Mesodermal cell (in vitro differentiated cells): ENCODE data around the gene ADAMTS12.

Experiments
- H3K27ac ChIP-seq: 2 replicates; pipeline ENCODE4 v1.7.0; 2013; ENCODE audit warnings: mild to moderate bottlenecking, low read depth, low read length, moderate library complexity; ENCODE audit not compliant: severe bottlenecking
- H3K36me3 ChIP-seq: 2 replicates; pipeline ENCODE4 v1.7.1; 2013; ENCODE audit warnings: mild to moderate bottlenecking, low read length, moderate library complexity; ENCODE audit not compliant: control insufficient read depth, insufficient read depth
- H3K4me1 ChIP-seq: one replicate; pipeline ENCODE4 v1.7.1; 2013; ENCODE audit warnings: mild to moderate bottlenecking, low read length; ENCODE audit not compliant: insufficient read depth, control insufficient read depth, poor library complexity, severe bottlenecking
- H3K4me3 ChIP-seq: 2 replicates; pipeline ENCODE4 v1.7.0; 2013; ENCODE audit warnings: low read length, control low read depth, mild to moderate bottlenecking; ENCODE audit not compliant: insufficient read depth, poor library complexity, severe bottlenecking; ENCODE audit errors: extremely low read depth
- H3K9me3 ChIP-seq: 2 replicates; pipeline ENCODE4 v1.7.1; 2013; ENCODE audit warnings: mild to moderate bottlenecking, low read length, moderate library complexity; ENCODE audit not compliant: control insufficient read depth
- WGBS, 2 experiments: methylation state at CpG; one replicate each; pipeline ENCODE4 v1.1.5; 2013; ENCODE audit warnings: missing lambda C conversion rate in 2 of 2; ENCODE audit not compliant: insufficient coverage in 2 of 2; 5-methylcytosine and 5-hydroxymethylcytosine counted together

The ADAMTS12 gene

GRCh38 chr5:33513462-33514185, 378.2 kb downstream of the ADAMTS12 start:
- Histone ChIP-seq H3K4me3 (no peak overlapping the region), H3K27ac (no peak overlapping the region)
- 80 to 93% methylated on average over 1 to 2 of the region's 3 CpGs for WGBS, 2 experiments

DNA sequence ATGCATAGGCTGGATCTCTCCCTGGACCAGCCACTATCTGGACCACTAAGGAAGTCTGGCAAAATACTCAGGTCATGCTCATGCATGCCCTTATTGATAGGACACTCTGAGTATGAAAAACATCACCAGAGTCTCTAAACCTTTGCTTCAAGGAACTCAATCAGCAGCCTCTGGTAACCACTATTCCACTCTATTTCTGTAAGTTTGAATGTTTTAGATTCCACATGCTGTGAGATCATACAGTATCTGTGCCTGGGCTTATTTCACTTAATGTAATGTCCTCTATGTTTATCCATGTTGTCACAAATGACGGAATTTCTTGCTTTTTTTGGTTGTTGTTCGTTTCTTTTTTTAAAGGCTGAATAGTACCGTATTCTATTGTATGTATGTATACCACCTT, 382.8 kb downstream of the ADAMTS12 start:
- no peaks in the 10 kb centered on the region for H3K36me3 ChIP-seq
- no peaks in the 10 kb centered on the region for H3K9me3 ChIP-seq
- no peaks in the 10 kb centered on the region for H3K4me1 ChIP-seq
- no peak overlapping the region for H3K4me3 ChIP-seq
- WGBS, 2 experiments = no CpG with 5 or more reads among the region's 3 CpGs
- H3K27ac ChIP-seq = no peak overlapping the region

More at GRCh38 chr5:33513462-33514185, 378.2 kb downstream of the ADAMTS12 start:
- no peaks in the 10 kb centered on the region for H3K4me1 ChIP-seq
- H3K36me3 ChIP-seq = no peaks in the 10 kb centered on the region
- H3K9me3 ChIP-seq = no peaks in the 10 kb centered on the region

DNA sequence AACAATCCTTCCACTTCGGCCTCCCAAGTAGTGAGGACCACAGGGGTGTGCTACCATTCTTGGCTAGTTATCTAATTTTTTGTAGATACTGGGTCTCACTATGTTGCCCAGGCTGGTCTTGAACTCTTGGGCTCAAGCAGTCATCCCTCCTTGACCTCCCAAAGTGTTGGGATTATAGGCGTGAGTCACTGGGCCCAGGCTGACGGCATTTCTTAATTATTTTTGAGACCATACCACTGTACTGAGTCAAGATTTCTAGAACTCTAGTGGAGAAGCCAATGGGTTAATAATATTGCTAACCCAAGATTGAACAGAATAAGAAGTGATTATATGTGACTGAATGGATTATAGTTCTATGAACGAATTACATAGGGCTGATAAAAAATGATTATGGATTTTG, 384.4 kb downstream of the ADAMTS12 start:
- no peaks in the 10 kb centered on the region for H3K4me1 ChIP-seq
- no peaks in the 10 kb centered on the region for H3K9me3 ChIP-seq
- H3K4me3 ChIP-seq = no peak overlapping the region
- H3K27ac ChIP-seq = no peak overlapping the region
- no peaks in the 10 kb centered on the region for H3K36me3 ChIP-seq
- 83 to 100% methylated on average over 1 to 3 of the region's 4 CpGs for WGBS, 2 experiments

DNA sequence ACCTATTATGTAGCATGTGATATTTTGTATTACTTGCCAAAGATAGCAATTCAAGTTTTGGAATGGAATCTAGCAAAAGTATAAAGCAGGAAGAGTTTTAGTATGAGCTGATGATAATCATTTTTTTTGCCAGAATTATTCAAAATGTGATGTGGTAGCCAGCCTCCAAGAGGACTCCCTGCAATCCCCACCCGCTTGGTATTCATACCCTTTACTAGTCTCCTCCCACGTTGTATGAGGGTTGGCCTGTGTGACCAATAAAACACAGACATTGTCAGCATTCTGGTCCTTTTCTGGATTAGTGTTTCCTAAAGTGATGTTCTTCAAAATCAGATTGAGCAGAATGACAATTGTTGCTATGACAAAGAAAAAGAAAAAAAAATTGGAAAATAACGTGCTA, 387.2 kb downstream of the ADAMTS12 start:
- 80 to 83% methylated on average over 1 to 2 of the region's 3 CpGs for WGBS, 2 experiments
- no peaks in the 10 kb centered on the region for H3K9me3 ChIP-seq

GRCh38 chr5:33501899-33502298, 389.9 kb downstream of the ADAMTS12 start:
- Histone ChIP-seq H3K9me3 (no peaks in the 10 kb centered on the region), H3K4me3 (no peak overlapping the region), H3K4me1 (no peaks in the 10 kb centered on the region), H3K36me3 (no peaks in the 10 kb centered on the region), H3K27ac (no peak overlapping the region)
- 94 to 96% methylated on average over 23 to 26 of the region's 27 CpGs for WGBS, 2 experiments

More for the DNA sequence above, 387.2 kb downstream of the ADAMTS12 start:
- Histone ChIP-seq H3K36me3 (no peaks in the 10 kb centered on the region), H3K4me3 (no peak overlapping the region), H3K4me1 (no peaks in the 10 kb centered on the region), H3K27ac (no peak overlapping the region)

GRCh38 chr5:33501260-33501659, 390.5 kb downstream of the ADAMTS12 start:
- WGBS, 2 experiments = 87 to 92% methylated on average over 3 of the region's 4 CpGs

DNA sequence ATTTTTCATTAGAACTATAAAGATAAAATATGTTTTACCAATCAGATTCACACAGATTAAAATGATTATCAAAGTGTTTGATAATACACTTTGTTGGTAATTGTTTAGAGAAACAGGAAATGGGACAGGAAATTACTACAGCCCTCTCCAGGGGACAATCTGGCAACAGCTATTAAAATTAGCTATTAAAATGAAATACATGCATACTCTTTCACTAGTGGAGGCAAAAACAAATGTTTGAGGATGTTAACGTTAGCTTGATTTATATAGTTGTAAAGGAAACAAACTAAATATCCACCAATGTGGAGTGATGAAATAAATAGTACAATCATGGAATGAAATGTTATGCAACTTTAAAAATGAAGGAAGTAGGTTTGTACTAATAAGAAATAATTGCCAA, 397.3 kb downstream of the ADAMTS12 start:
- Histone ChIP-seq H3K9me3 (no peaks in the 10 kb centered on the region), H3K4me1 (no peaks in the 10 kb centered on the region), H3K4me3 (no peak overlapping the region), H3K27ac (no peak overlapping the region), H3K36me3 (no peaks in the 10 kb centered on the region)
- no CpG with 5 or more reads among the region's 1 CpG for WGBS, 2 experiments

More at GRCh38 chr5:33501260-33501659, 390.5 kb downstream of the ADAMTS12 start:
- Histone ChIP-seq H3K4me3 (no peak overlapping the region), H3K4me1 (no peaks in the 10 kb centered on the region), H3K36me3 (no peaks in the 10 kb centered on the region), H3K9me3 (no peaks in the 10 kb centered on the region), H3K27ac (no peak overlapping the region)

GRCh38 chr5:33491941-33492340, 399.8 kb downstream of the ADAMTS12 start:
- H3K27ac ChIP-seq = no peak overlapping the region
- H3K4me3 ChIP-seq = no peak overlapping the region
- H3K36me3 ChIP-seq = no peaks in the 10 kb centered on the region
- H3K4me1 ChIP-seq = no peaks in the 10 kb centered on the region
- peaks cover 7% of the 10 kb centered on the region for H3K9me3 ChIP-seq

GRCh38 chr5:33490071-33490665, 401.6 kb downstream of the ADAMTS12 start:
- no peaks in the 10 kb centered on the region for H3K4me1 ChIP-seq
- WGBS, 2 experiments = 80% methylated on average over 1 of the region's 1 CpG; no CpG with 5 or more reads in 1 of the 2 experiments
- H3K27ac ChIP-seq = no peak overlapping the region
- H3K9me3 ChIP-seq = peaks cover 7% of the 10 kb centered on the region
- H3K36me3 ChIP-seq = no peaks in the 10 kb centered on the region
- H3K4me3 ChIP-seq = no peak overlapping the region

DNA sequence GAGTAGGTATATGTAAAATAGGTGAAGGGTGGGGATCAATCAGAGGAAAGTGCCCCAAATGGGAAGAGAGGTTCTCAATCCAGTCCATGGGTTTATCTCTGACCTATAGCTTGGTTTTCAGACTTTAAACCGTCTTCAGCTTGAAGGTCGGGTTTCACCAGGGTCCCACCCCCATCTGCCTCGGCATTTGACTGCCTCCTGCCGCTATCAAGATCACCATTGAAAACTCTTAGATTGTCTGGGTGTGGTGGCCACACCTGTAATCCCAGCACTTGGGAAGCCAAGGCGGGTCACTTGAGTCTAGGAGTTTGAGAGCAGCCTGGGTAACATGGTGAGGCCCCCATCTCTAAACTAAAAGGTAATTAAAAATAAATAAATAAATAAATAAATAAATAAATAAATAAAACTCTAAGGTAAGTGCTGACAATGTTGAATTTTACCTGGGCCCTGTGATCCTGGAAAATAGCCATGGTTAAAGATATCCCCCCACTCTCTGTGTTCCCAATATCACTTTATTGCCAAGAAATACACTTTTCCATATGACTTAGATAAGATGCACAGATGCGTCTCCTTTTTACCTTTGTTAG, 402.2 kb downstream of the ADAMTS12 start:
- no peak overlapping the region for H3K27ac ChIP-seq
- H3K9me3 ChIP-seq = peaks cover 7% of the 10 kb centered on the region
- H3K4me1 ChIP-seq = no peaks in the 10 kb centered on the region
- no peak overlapping the region for H3K4me3 ChIP-seq
- H3K36me3 ChIP-seq = no peaks in the 10 kb centered on the region
- WGBS, 2 experiments = 94% methylated on average over 4 of the region's 6 CpGs
